Measurements from ENCODE around the gene PCTP.

Gene PCTP

DNA sequence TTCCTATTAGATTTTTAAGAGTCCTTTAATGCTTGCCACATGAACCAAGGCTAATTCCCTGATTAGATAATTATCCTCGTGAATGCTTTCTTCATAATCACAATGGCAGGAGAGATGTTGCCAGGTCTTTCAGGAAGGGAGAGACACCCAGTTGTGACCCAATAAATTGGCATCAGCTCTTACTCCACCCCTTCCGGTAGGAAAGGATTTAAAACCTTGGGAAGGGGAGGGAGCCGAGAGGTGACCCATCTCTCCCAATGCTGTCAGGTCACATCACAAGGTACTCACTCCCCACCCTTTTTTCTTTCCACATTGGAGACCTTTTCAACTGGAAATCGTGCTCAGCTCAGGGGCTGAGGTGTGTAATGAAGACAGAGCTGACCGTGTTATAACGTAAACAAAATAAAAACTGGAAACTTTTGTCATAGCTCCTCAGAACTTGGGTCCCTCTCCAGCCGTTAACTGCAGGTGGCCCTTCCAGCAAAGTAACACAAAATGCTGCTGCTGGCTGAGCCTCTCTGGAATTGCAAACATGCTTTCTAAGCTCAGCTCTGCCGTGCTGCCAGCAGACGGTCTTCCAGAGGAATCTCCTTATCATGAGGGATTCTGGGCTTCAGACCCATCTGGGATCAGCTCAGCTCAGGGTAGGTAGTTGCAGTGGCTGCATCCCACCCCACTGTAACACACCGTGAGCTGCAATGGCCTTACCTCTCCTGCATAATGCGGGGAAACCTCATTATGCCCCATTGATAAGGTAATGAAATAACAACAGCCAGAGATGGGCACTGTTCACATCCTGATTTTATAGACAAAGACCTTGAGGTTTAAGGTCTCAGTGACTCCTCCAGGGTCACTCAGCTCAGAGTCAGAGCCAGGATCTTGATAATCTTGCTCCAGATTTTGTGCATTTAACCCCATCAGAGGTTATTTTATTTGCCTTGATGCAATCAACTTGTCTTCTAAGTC is 43.8 kb upstream of the PCTP start:
- ATAC-seq (ENCODE audit: low read depth) = no peak
- TF ChIP-seq, protein P1, sequence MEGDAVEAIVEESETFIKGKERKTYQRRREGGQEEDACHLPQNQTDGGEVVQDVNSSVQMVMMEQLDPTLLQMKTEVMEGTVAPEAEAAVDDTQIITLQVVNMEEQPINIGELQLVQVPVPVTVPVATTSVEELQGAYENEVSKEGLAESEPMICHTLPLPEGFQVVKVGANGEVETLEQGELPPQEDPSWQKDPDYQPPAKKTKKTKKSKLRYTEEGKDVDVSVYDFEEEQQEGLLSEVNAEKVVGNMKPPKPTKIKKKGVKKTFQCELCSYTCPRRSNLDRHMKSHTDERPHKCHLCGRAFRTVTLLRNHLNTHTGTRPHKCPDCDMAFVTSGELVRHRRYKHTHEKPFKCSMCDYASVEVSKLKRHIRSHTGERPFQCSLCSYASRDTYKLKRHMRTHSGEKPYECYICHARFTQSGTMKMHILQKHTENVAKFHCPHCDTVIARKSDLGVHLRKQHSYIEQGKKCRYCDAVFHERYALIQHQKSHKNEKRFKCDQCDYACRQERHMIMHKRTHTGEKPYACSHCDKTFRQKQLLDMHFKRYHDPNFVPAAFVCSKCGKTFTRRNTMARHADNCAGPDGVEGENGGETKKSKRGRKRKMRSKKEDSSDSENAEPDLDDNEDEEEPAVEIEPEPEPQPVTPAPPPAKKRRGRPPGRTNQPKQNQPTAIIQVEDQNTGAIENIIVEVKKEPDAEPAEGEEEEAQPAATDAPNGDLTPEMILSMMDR (IDR thresholded peaks at IDR 0.05; ENCODE audit: poor library complexity, severe bottlenecking) = no peak
- no peak for DNase-seq (ENCODE audit: low spot score)

GRCh38 chr17:55708175-55708974 is 42.5 kb upstream of the PCTP start:
- Histone ChIP-seq H3K36me3 (ENCODE audit: low read depth) (no peaks in the 10 kb centered on the region), H3K4me1 (ENCODE audit: insufficient read depth, poor library complexity, severe bottlenecking) (peaks cover 8% of the 10 kb centered on the region), H3K27ac (ENCODE audit: poor library complexity, severe bottlenecking) (no peak overlapping the region), H3K9me3 (ENCODE audit: severe bottlenecking) (no peaks in the 10 kb centered on the region), H3K27me3 (ENCODE audit: insufficient read depth, poor library complexity, severe bottlenecking) (no peaks in the 10 kb centered on the region), H3K4me3 (ENCODE audit: severe bottlenecking) (no peak overlapping the region)
- TF ChIP-seq, protein P1 (IDR thresholded peaks at IDR 0.05; ENCODE audit: poor library complexity, severe bottlenecking) = no peak
- ATAC-seq (ENCODE audit: low read depth) (peak; percentile 38; the same call in 1 of the 3 replicates), DNase-seq (ENCODE audit: low spot score) (no peak)

More for the DNA sequence above, 43.8 kb upstream of the PCTP start:
- H3K9me3 ChIP-seq (ENCODE audit: severe bottlenecking) = no peaks in the 10 kb centered on the region
- no peak overlapping the region for H3K27ac ChIP-seq (ENCODE audit: poor library complexity, severe bottlenecking)
- H3K27me3 ChIP-seq (ENCODE audit: insufficient read depth, poor library complexity, severe bottlenecking) = no peaks in the 10 kb centered on the region
- peaks cover 8% of the 10 kb centered on the region for H3K4me1 ChIP-seq (ENCODE audit: insufficient read depth, poor library complexity, severe bottlenecking)
- H3K36me3 ChIP-seq (ENCODE audit: low read depth) = no peaks in the 10 kb centered on the region
- H3K4me3 ChIP-seq (ENCODE audit: severe bottlenecking) = no peak overlapping the region

GRCh38 chr17:55709440-55709839 is 41.4 kb upstream of the PCTP start:
- no peak for DNase-seq (ENCODE audit: low spot score)
- Histone ChIP-seq H3K36me3 (ENCODE audit: low read depth) (no peaks in the 10 kb centered on the region), H3K4me1 (ENCODE audit: insufficient read depth, poor library complexity, severe bottlenecking) (peaks cover 8% of the 10 kb centered on the region), H3K9me3 (ENCODE audit: severe bottlenecking) (no peaks in the 10 kb centered on the region), H3K27ac (ENCODE audit: poor library complexity, severe bottlenecking) (no peak overlapping the region), H3K4me3 (ENCODE audit: severe bottlenecking) (no peak overlapping the region), H3K27me3 (ENCODE audit: insufficient read depth, poor library complexity, severe bottlenecking) (no peaks in the 10 kb centered on the region)
- TF ChIP-seq, protein P1 (IDR thresholded peaks at IDR 0.05; ENCODE audit: poor library complexity, severe bottlenecking) = no peak
- ATAC-seq (ENCODE audit: low read depth) = no peak

DNA sequence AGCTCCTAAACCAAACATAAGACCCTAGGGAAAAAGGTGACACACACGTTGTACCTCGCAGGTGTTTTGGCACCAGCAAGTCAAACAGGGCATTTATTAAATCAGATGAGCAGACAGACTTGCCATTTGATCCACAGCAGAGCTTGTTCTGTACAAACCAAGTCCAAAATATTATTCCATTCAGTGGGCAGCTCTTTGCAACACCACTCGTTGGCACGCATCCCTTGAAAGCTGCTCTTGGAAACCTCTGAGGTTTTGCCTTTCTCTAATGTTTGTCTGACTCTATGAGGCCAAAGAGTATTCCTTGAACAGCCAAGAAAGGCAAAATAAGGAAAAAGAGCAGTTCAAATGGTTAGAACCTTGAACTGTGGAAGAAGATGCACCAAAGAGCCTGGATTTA is 40.9 kb upstream of the PCTP start:
- Histone ChIP-seq H3K27me3 (ENCODE audit: insufficient read depth, poor library complexity, severe bottlenecking) (no peaks in the 10 kb centered on the region), H3K9me3 (ENCODE audit: severe bottlenecking) (no peaks in the 10 kb centered on the region), H3K36me3 (ENCODE audit: low read depth) (no peaks in the 10 kb centered on the region), H3K27ac (ENCODE audit: poor library complexity, severe bottlenecking) (no peak overlapping the region), H3K4me3 (ENCODE audit: severe bottlenecking) (no peak overlapping the region), H3K4me1 (ENCODE audit: insufficient read depth, poor library complexity, severe bottlenecking) (peaks cover 8% of the 10 kb centered on the region)
- TF ChIP-seq, protein P1 (IDR thresholded peaks at IDR 0.05; ENCODE audit: poor library complexity, severe bottlenecking) = no peak
- DNase-seq (ENCODE audit: low spot score) (no peak), ATAC-seq (ENCODE audit: low read depth) (no peak)

Data from RWPE2 (cell line).